Fibroblast of skin of left quadriceps (primary cell): ENCODE data around the gene OR13F1.
"Not testable (repeated sequence)": the region's sequence is repeated elsewhere in the genome, so short reads cannot be mapped to it uniquely, and the experiment has no call there.

ENCODE experiments used
- DNase-seq, 2 experiments: peaks; one replicate each; pipeline ENCODE4 v3.0.0-alpha.2; 2013; ENCODE audit warnings: low read depth in 2 of 2

OR13F1 gene

GRCh38 chr9:104503963-104504362 is at the start of gene OR13F1:
OR13F1 (plus strand) TSS chr9:104504263; CDS start chr9:104504263, 0 bp downstream.
- DNase-seq = no peak

GRCh38 chr9:104456831-104457230 is 47.2 kb upstream of the OR13F1 start:
- DNase-seq = no peak

- no peak for DNase-seq
Measured at GRCh38 chr9:104463864-104464263, 40.2 kb upstream of the OR13F1 start.

- DNase-seq = no peak
Measured at GRCh38 chr9:104468261-104468660, 35.8 kb upstream of the OR13F1 start.

GRCh38 chr9:104482921-104483570 is 21.0 kb upstream of the OR13F1 start:
- no peak for DNase-seq

- no peak for DNase-seq
Measured at GRCh38 chr9:104485014-104485413, 19.0 kb upstream of the OR13F1 start.

- DNase-seq = peak in 1 of 2 experiments; percentile 2
Measured at GRCh38 chr9:104494808-104495207, 9.3 kb upstream of the OR13F1 start.

- DNase-seq = no peak
Measured at GRCh38 chr9:104503440-104503839, 623 bp upstream of the OR13F1 start.

- DNase-seq = peak in 1 of 2 experiments; percentile 0
Measured at GRCh38 chr9:104506565-104506964, 2.5 kb downstream of the OR13F1 start.

GRCh38 chr9:104514901-104515300 is 10.8 kb downstream of the OR13F1 start:
- DNase-seq = no peak

GRCh38 chr9:104520241-104520640 is 16.2 kb downstream of the OR13F1 start:
- not testable (repeated sequence) for DNase-seq

GRCh38 chr9:104527109-104527508 is 23.0 kb downstream of the OR13F1 start, which contains the start of gene OR13C4:
OR13C4 (minus strand) TSS chr9:104527209; CDS start chr9:104527209, 0 bp downstream.
- no peak for DNase-seq

GRCh38 chr9:104536756-104537155 is 32.7 kb downstream of the OR13F1 start, which contains the start of gene OR13C3:
OR13C3 (minus strand) TSS chr9:104536856; CDS start chr9:104536723, 133 bp downstream.
- DNase-seq = no peak

GRCh38 chr9:104539275-104539674 is 35.2 kb downstream of the OR13F1 start:
- DNase-seq = no peak

GRCh38 chr9:104544644-104545043 is 40.6 kb downstream of the OR13F1 start:
- DNase-seq = no peak

GRCh38 chr9:104553261-104553660 is 49.2 kb downstream of the OR13F1 start:
- peak; percentile 36 to 44 for DNase-seq
